SK-N-SH (cell line): Measurements from ENCODE around the gene DKK1. TPM values are rescaled to one million over a fixed set of nuclear protein-coding genes. Genes with fewer than 3 reads are reported as not detected.

Experiments used
- CTCF ChIA-PET: fragments of 300-600, 350-600 bp; formaldehyde crosslinking; extraction: SDS; loops from one replicate; lab custom pipeline; 2021; lab: Yijun Ruan, JAX
- POLR2A ChIA-PET: fragments of 350-600 bp; sonication (Branson Sonifier 250); formaldehyde crosslinking; extraction: SDS; loops from one replicate; lab custom pipeline; 2020; ENCODE audit warnings: antibody characterized with exemption, inconsistent platforms; lab: Yijun Ruan, JAX
- DNase-seq: peaks from one replicate; pipeline ENCODE4 v3.0.0; 2012
- H2AFZ ChIP-seq: fragments of 200-600 bp; sonication (generic); 2 replicates; pipeline ENCODE4 v1.8.1; 2016; ENCODE audit warnings: antibody characterized with exemption, mild to moderate bottlenecking, low read depth
- H3F3A ChIP-seq: fragments of 200-600 bp; sonication (generic); replicated peaks from 2 replicates; pipeline ENCODE3; 2016; ENCODE audit warnings: antibody characterized with exemption, mild to moderate bottlenecking; ENCODE audit not compliant: insufficient read depth
- H3K27ac ChIP-seq, 2 experiments: fragments of 200-500 bp in 1 of 2; fragments of 200-600 bp in 1 of 2; sonication (Bioruptor generic) in 1 of 2; sonication (generic), shearing (Covaris generic) in 1 of 2; 2 replicates each; pipeline versions ENCODE4 v1.5.1 to v1.6.1; 2014 to 2016; ENCODE audit warnings: low read depth in 2 of 2, inconsistent platforms in 1 of 2, low read length in 1 of 2, mild to moderate bottlenecking in 1 of 2, mixed read lengths in 1 of 2
- H3K27me3 ChIP-seq: fragments of 200-600 bp; sonication (generic), shearing (Covaris generic); 2 replicates; pipeline ENCODE4 v1.6.1; 2016; ENCODE audit warnings: mixed run types; ENCODE audit not compliant: insufficient read depth
- H3K36me3 ChIP-seq, 2 experiments: fragments of 200-500 bp in 1 of 2; fragments of 200-600 bp in 1 of 2; sonication (Bioruptor generic) in 1 of 2; sonication (generic) in 1 of 2; replicated peaks in 1 of 2; 2 replicates each; pipeline versions ENCODE3 to v1.5.1; 2014 to 2016; ENCODE audit warnings: low read length in 1 of 2, mild to moderate bottlenecking in 1 of 2; ENCODE audit not compliant: insufficient read depth in 2 of 2, control insufficient read depth in 1 of 2
- H3K4me1 ChIP-seq, 2 experiments: fragments of 200-500 bp in 1 of 2; fragments of 200-600 bp in 1 of 2; sonication (Bioruptor generic) in 1 of 2; sonication (generic), shearing (Covaris generic) in 1 of 2; 2 replicates each; pipeline versions ENCODE4 v1.5.1 to v1.6.1; 2014 to 2016; ENCODE audit warnings: low read depth in 1 of 2, low read length in 1 of 2, mixed run types in 1 of 2; ENCODE audit not compliant: insufficient read depth in 2 of 2, control insufficient read depth in 1 of 2
- H3K4me2 ChIP-seq: fragments of 200-600 bp; sonication (generic), shearing (Covaris generic); 2 replicates; pipeline ENCODE4 v1.6.1; 2017; ENCODE audit warnings: mixed run types
- H3K4me3 ChIP-seq, 2 experiments: fragments of 200-500 bp in 1 of 2; fragments of 200-600 bp in 1 of 2; sonication (Bioruptor generic) in 1 of 2; sonication (generic), shearing (Covaris generic) in 1 of 2; 2 replicates each; pipeline versions ENCODE4 v1.5.1 to v1.8.1; 2014 to 2016; ENCODE audit warnings: low read depth in 2 of 2, inconsistent platforms in 1 of 2, low read length in 1 of 2, mild to moderate bottlenecking in 1 of 2, mixed read lengths in 1 of 2, moderate library complexity in 1 of 2
- H3K79me2 ChIP-seq: fragments of 200-600 bp; sonication (generic); 2 replicates; pipeline ENCODE4 v1.8.1; 2017; ENCODE audit warnings: mild to moderate bottlenecking; ENCODE audit not compliant: insufficient read depth
- H3K9ac ChIP-seq: fragments of 200-600 bp; sonication (generic); 2 replicates; pipeline ENCODE4 v1.6.1; 2017; ENCODE audit warnings: mixed run types
- H3K9me2 ChIP-seq: fragments of 200-600 bp; sonication (generic); 2 replicates; pipeline ENCODE4 v1.6.1; 2017; ENCODE audit warnings: mixed run types
- H3K9me3 ChIP-seq: fragments of 200-600 bp; sonication (generic); 2 replicates; pipeline ENCODE4 v1.6.1; 2017; ENCODE audit warnings: mixed run types, mild to moderate bottlenecking, moderate library complexity
- H4K20me1 ChIP-seq: fragments of 200-600 bp; sonication (generic); 2 replicates; pipeline ENCODE4 v1.6.1; 2017; ENCODE audit warnings: mild to moderate bottlenecking, mixed run types; ENCODE audit not compliant: insufficient read depth
- FOXM1 ChIP-seq: IDR thresholded peaks from 2 replicates; pipeline ENCODE4 v1.4.0; 2012; ENCODE audit warnings: low read depth, mild to moderate bottlenecking
- JUND ChIP-seq: IDR thresholded peaks from 2 replicates; pipeline ENCODE4 v1.4.0; 2012
- REST ChIP-seq: IDR thresholded peaks from 2 replicates; pipeline ENCODE4 v1.6.1; 2012; ENCODE audit warnings: mild to moderate bottlenecking, low read depth, low read length, moderate library complexity
- SIN3A ChIP-seq: IDR thresholded peaks from 2 replicates; pipeline ENCODE4 v1.6.1; 2012; ENCODE audit warnings: low read depth, mild to moderate bottlenecking, low read length, moderate library complexity, borderline replicate concordance
- TCF12 ChIP-seq: IDR thresholded peaks from 2 replicates; pipeline ENCODE4 v1.4.0; 2012
- USF2 ChIP-seq: fragments of 150-350 bp; IDR thresholded peaks from 2 replicates; pipeline ENCODE4 v1.6.1; 2017; ENCODE audit warnings: antibody characterized with exemption, low read length, low read depth, borderline replicate concordance
- WGBS: methylation state at CpG from one replicate; pipeline ENCODE4 v1.1.6; 2017; ENCODE audit warnings: low lambda C conversion rate; 5-methylcytosine and 5-hydroxymethylcytosine counted together
- polyA plus RNA-seq, 3 experiments: library from polyadenylated mRNA; depleted of rRNA; stranded (reverse); fragments of >200 nt; gene quantifications; 2 replicates each; pipeline ENCODE4 v1.2.3, GENCODE V29; 2012
- TF ChIP-seq, protein P1 (sequence below): IDR thresholded peaks from 2 replicates; pipeline ENCODE4 v1.4.0; 2012; ENCODE audit warnings: low read depth, borderline replicate concordance

The DKK1 gene
- polyA plus RNA-seq, 1 of the 3 experiments (the other 2 are of a cell fraction), result 225 TPM

- no peaks in the 10 kb centered on the region for H4K20me1 ChIP-seq
- no peak overlapping the region for H2AFZ ChIP-seq
- no peak overlapping the region for H3K4me3 ChIP-seq
- H3F3A ChIP-seq, result peaks cover 43% of the 10 kb centered on the region
- peaks cover 0 to 10% of the 10 kb centered on the region in 2 experiments; a peak in 1 of 4 replicates for H3K4me1 ChIP-seq
- H3K27ac ChIP-seq, result peak overlapping the region in 1 of 2 experiments; percentile 16; a peak in 1 of 4 replicates
- H3K36me3 ChIP-seq, result no peaks in the 10 kb centered on the region
- DNase-seq, result no peak
- POLR2A ChIA-PET, result interaction anchor here (1.3 kb wide), 1 partner anchor 9 kb away, joined by 3 read pairs; the partner anchor contains the start of gene DKK1
- H3K4me2 ChIP-seq, result no peak overlapping the region
- no peaks in the 10 kb centered on the region for H3K79me2 ChIP-seq
- H3K9me2 ChIP-seq, result no peaks in the 10 kb centered on the region
- no peaks in the 10 kb centered on the region for H3K27me3 ChIP-seq
- CTCF ChIA-PET, result no interaction called here
- TF ChIP-seq TCF12, result 0 out of 2 replicates have a peak, but pooled peaks have one; percentile 21
- no peak for TF ChIP-seq REST
- TF ChIP-seq, all 33 proteins: peak for 1
- no peak overlapping the region for H3K9ac ChIP-seq
- 88% methylated on average over 1 of the region's 1 CpG for WGBS
- H3K9me3 ChIP-seq, result no peaks in the 10 kb centered on the region
These were observed 8.9 kb downstream of the DKK1 start for GRCh38 chr10:52322936-52323335.

DNA sequence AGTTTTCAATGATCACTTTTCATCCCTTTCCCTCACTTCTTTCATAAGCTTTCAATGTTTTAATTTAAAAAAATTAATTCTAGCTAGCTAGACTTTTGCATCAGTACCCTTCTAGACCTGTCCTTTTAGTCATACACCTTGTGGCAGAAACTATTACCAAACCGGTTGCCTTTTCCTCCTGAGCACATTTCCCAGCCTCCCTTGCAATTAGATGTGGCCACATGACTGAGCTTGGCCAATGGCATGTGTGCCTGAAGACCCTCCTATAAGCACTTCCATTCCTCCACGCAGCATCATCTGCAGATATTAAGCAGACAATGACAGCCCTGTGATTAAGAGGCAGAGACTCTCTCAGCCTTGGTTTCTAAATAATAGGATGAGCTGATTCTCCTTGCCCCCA is 12.3 kb downstream of the DKK1 start:
- no peaks in the 10 kb centered on the region for H3K4me1 ChIP-seq
- TF ChIP-seq REST (no peak), USF2 (no peak), JUND (no peak), FOXM1 (no peak), SIN3A (no peak)
- TF ChIP-seq, protein P1, sequence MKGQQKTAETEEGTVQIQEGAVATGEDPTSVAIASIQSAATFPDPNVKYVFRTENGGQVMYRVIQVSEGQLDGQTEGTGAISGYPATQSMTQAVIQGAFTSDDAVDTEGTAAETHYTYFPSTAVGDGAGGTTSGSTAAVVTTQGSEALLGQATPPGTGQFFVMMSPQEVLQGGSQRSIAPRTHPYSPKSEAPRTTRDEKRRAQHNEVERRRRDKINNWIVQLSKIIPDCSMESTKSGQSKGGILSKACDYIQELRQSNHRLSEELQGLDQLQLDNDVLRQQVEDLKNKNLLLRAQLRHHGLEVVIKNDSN, result peak; percentile 55; the same call in 1 of the 2 replicates
- no peaks in the 10 kb centered on the region for H3K27me3 ChIP-seq
- peaks cover 19% of the 10 kb centered on the region for H3F3A ChIP-seq
- no peak overlapping the region for H3K4me3 ChIP-seq
- no peak overlapping the region for H3K4me2 ChIP-seq
- DNase-seq, result no peak
- no peaks in the 10 kb centered on the region for H4K20me1 ChIP-seq
- POLR2A ChIA-PET, result interaction anchor here (0.6 kb wide), 1 partner anchor 1271 kb away, joined by 3 read pairs; no protein-coding TSS in a partner anchor
- 82% methylated on average over 2 of the region's 2 CpGs for WGBS
- no peaks in the 10 kb centered on the region for H3K9me3 ChIP-seq
- CTCF ChIA-PET, result interaction anchor here (0.7 to 2.2 kb wide), 3 partner anchors 12 to 1231 kb away, joined by 3 to 7 read pairs (median 5); partner anchors contain the start of gene DKK1
- H3K36me3 ChIP-seq, result no peaks in the 10 kb centered on the region
- no peak overlapping the region for H3K27ac ChIP-seq
- H3K79me2 ChIP-seq, result no peaks in the 10 kb centered on the region
- H3K9me2 ChIP-seq, result no peaks in the 10 kb centered on the region
- no peak overlapping the region for H3K9ac ChIP-seq
- H2AFZ ChIP-seq, result no peak overlapping the region
